HL-60 (cell line): Measurements from ENCODE around the gene RILP.

Source experiments
- CTCF ChIP-seq: IDR thresholded peaks from one replicate; pipeline ENCODE4 v1.5.1; 2011; ENCODE audit warnings: low read length, control low read depth, inconsistent platforms; ENCODE audit not compliant: insufficient read depth
- TF ChIP-seq, protein P1 (sequence below): IDR thresholded peaks from 2 replicates; pipeline ENCODE4 v1.6.1; 2012; ENCODE audit warnings: low read depth; ENCODE audit not compliant: insufficient replicate concordance

DNA sequence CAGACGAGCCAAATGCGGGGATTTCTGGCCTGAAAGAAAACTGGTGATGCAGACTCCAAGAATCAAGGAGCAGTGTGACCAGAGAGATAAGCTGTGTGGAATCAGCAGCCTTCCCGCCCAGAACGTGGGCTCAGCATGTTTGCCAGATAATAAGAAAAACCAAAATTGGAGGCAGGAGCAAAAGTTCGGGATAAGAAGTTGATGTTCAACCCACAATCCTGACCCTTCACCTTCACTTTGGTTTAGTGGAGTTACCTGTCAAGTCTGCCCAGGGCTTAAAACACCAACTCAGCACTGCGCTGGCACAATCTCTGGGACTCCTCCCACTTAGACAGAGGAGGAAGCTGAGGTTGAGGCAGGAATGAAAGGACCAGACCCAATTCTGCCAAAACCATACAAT, 24.1 kb downstream of the RILP start:
- TF ChIP-seq CTCF, result no peak
- TF ChIP-seq, protein P1, sequence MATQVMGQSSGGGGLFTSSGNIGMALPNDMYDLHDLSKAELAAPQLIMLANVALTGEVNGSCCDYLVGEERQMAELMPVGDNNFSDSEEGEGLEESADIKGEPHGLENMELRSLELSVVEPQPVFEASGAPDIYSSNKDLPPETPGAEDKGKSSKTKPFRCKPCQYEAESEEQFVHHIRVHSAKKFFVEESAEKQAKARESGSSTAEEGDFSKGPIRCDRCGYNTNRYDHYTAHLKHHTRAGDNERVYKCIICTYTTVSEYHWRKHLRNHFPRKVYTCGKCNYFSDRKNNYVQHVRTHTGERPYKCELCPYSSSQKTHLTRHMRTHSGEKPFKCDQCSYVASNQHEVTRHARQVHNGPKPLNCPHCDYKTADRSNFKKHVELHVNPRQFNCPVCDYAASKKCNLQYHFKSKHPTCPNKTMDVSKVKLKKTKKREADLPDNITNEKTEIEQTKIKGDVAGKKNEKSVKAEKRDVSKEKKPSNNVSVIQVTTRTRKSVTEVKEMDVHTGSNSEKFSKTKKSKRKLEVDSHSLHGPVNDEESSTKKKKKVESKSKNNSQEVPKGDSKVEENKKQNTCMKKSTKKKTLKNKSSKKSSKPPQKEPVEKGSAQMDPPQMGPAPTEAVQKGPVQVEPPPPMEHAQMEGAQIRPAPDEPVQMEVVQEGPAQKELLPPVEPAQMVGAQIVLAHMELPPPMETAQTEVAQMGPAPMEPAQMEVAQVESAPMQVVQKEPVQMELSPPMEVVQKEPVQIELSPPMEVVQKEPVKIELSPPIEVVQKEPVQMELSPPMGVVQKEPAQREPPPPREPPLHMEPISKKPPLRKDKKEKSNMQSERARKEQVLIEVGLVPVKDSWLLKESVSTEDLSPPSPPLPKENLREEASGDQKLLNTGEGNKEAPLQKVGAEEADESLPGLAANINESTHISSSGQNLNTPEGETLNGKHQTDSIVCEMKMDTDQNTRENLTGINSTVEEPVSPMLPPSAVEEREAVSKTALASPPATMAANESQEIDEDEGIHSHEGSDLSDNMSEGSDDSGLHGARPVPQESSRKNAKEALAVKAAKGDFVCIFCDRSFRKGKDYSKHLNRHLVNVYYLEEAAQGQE, result no peak
